Measurements from ENCODE around the gene PPP1CC. TPM values are rescaled to one million over a fixed set of nuclear protein-coding genes. Genes with fewer than 3 reads are reported as not detected.
"Not testable (repeated sequence)": the region's sequence is repeated elsewhere in the genome, so short reads cannot be mapped to it uniquely, and the experiment has no call there.

The PPP1CC gene
- polyA plus RNA-seq, 1 donor: 130 TPM

DNA sequence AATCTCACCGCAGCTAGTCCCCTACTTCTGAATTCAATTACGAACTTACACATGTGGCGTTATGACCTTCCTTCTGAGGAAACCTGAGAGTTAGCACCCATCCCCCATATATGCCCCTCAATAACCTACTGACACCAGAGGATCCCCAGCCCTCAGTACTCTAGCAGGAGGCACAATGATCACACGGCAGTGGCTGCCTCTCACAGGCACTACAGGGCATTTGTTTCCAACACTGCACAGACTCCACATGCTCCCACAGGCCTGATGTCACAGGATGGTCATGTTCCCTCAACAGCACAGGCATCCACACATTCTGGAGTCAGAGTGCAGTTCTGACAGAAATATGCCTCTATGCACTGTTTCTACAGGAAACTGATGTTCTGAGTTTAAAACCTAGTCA lies 17.4 kb downstream of the PPP1CC start:
- DNase-seq (ENCODE audit: low read depth): no peak

DNA sequence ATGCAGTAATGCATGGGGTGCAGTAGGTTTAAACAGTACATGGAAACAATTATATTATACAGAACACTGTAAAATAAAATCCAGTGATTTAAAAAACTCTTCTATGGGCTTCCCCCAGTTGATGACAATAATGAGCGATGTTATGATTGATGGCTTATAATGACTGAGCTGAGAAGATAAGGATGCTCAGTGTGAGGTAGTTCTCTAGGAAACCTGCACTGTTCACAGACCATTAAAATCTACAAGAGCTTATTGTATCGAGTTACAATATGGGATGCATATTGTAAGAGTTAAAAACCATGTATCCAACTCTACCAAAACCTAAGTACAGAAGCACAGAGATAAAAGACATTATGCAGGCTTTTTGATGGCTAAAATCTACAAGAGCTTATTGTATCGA lies 19.8 kb downstream of the PPP1CC start:
- not testable (repeated sequence) for DNase-seq (ENCODE audit: low read depth)

DNA sequence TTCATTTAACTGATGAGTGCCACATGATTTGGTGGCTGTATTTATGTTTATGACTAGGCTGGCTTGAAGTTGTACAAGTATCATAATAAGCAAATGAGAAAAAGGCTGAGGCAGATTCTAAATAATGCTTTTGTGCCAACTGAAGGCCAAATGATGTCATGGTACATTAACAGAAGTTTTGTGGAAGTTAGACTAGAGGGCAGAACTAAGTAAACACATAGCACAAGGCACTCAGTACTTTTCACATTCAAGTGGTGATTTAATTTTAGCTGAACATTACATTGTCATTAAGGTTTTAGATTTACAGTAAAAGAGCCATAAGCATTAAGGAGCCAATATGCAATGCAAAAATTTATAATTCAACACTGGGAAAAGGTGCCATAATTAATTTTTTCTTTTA lies 21.1 kb downstream of the PPP1CC start:
- DNase-seq (ENCODE audit: low read depth): no peak

DNA sequence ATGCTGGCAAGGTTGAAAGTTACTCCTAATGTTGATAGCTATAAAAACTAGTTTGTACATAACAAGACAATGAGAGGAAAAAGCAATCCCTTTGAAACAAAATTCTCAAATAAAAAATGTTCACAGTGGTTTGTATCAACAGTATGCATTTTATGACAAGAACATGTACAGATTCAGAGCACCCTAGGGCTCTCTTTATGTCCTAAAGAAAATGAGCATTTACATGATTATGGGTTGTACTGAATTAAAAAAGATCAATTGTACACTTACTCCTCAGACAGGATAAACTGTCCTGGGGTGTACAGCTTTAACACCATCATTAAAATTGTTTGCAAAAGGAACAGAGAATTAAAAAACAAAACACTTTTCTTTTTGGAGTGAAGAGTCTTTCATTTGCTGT lies 22.2 kb downstream of the PPP1CC start:
- no peak for DNase-seq (ENCODE audit: low read depth)

DNA sequence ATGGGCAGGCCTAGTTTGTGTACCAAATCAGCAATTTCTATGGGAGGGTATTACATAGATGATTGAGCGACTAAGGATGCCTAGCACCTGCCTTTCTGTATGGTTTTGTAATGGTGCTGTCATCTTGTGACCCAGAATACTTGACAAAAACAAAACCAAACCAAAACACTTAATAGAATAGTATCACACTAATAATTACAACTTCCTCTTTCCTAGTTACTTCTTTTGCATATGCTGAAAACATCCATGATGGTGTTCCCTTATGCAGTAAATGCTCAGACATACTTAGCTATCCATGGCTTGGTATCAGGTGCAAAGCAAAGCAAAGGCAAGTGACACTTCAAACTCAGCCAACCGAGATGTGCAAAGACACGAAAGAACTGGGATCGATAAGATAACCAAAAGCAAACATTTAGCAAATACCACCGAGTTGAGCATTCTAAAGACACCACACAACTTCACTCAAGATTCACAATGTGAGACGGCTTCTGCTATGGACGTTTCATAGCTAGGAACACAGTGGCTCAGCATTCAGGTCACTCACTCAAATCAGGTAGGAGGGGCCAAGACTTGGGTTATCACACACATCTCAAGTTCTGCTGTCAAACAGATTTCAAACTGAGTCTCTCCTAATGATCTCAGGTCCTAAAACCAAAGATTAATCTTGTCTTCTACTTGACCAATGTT lies 24.3 kb downstream of the PPP1CC start:
- DNase-seq (ENCODE audit: low read depth): no peak

DNA sequence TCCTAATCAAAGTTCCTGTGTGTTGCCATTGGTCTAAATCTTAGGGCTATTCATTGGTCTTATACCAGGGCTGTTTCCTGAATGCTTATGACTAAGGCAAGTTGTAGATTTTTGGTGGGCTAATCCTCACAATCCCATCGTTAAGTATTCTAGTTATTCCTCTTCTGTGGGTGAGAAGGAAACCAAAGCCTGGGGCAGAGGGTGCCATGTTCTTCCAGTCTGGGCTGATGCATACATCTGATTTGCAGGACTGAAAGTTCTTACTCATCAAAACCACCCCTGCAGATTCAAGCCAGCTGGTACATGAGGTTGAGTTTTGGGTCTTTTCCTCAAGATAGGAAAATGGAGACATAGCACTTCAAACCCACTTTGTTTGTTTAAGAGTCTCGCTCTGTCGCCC lies 25.7 kb downstream of the PPP1CC start:
- no peak for DNase-seq (ENCODE audit: low read depth)

DNA sequence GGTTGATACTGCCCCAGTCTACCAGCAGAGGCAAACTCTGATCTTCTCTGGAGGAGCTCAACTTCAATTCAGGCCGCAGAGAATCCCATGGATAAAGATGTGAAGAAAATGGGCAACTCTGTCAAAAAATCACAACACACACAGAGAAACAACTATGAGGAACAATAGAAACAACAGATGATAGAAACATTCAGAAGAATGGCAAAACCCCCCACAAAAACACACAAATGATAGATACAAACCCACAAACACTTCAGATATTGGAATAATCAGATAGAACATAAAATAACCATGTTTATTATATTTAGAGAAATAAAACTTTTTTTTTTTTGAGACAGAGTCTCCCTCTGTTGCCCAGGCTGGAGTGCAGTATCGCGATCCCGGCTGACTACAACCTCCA lies 33.8 kb downstream of the PPP1CC start:
- no peak for DNase-seq (ENCODE audit: low read depth)

DNA sequence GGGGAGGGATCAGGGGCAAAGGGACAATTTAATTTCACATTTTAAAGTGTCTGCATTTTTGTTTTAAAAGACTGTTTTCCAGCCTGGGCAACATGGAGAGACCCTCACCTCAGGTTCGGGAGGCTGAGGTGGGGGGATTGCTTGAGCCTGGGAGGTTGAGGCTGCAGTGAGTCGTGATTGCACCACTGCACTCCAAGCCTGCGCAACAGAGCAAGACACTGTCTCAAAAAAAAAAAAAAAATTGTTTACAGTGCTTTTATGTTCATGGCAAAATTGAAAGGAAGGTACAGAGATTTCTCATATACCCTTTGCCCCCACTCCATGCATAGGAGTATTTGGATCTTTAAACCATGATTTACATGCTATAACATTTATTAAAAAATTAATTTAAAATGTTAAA lies 37.4 kb downstream of the PPP1CC start:
- no peak for DNase-seq (ENCODE audit: low read depth)

DNA sequence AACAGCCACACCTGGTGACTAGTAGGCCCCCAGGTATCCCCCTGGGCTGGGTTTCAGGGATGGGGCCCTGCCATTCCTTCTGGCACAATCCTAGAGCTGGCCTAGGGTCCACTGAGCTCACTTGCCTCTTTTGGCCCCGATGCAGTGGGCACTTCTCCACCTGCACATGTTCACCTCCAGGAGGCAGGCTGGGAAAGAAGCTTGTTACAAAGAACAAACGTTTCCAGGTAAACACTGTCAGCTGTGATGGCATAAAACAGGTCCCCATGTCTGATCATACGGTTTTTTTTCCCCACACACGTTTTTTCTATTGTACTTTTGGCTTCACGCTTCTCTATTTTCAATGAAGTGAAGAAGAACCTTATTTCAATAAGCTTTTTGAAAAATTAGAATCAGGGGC lies 37.9 kb downstream of the PPP1CC start:
- DNase-seq (ENCODE audit: low read depth): no peak

DNA sequence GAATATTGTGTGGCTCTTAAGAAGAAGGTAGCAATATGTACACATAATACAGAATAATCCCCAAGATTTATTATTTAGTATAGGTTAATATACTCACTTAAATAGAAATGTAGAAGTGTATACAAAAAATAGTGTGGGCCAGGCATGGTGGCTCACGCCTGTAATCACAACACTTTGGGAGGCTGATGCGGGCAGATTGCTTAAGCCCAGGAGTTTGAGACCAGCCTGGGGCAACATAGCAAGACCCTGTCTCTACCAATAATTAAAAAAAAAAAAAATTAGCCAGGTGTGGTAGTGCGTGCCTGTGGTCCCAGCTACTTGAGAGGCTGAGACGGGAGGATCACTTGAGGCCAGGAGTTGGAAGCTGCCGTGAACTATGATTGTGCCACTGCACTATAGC lies 38.5 kb downstream of the PPP1CC start:
- no peak for DNase-seq (ENCODE audit: low read depth)

DNA sequence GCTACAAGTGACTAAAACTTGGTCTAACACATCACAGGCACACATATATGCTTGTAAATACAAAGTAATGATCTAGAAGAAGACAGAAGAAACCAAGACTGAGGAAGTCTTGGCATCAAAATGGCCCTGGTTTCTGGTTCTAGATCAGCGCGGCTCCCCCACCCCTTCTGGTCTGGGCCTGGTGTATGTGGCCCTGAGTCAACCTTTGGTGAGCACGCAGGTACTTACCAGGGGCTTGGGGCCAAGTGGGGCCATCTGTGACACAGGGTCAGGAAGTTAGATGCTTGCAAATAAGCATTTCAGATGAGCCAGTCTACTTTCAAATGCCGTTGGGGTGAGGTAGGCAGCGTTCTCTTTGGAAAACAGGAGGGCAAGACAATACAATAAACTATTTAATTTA lies 40.6 kb downstream of the PPP1CC start:
- no peak for DNase-seq (ENCODE audit: low read depth)

DNA sequence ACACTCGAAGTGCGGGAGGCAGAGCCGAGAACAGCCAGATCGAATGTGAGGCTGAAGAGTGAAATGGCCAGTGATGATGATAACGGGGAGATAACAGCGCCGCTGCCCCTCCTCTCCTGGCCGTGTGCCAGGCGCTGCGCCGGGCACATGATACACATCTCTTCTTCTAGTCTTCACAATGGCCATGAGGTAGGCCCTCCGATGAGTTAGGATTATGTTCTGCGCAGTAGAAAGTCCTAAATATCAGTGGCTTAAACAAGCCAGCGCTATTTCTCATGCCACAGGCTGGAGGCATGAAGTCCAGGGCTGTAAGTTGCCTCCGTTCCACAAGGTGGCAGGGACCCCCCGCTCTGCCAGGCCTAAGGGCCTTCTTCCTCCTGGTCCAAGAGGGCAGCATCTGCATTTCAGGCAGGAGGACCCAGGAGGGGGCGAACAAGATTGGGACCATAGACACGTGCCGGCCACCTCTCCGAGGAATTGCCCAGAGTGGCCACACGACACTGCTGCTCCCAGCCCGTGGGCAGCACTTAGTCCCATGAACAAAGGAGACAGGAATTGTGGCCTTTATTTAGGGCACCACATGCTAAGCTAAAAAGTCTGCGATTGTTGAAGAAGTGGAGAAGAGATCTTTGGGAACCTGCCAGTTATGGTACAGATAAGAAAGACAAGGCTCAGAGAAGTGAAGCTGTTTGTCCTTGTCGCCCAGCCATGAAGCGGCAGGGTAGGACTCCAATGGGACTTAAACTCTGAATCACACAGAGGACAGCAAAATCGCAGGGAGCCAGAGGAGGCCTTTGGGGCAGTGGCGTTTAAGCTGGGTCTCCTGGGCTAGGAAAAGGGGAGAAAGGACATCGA lies 42.9 kb downstream of the PPP1CC start:
- no peak for DNase-seq (ENCODE audit: low read depth)

DNA sequence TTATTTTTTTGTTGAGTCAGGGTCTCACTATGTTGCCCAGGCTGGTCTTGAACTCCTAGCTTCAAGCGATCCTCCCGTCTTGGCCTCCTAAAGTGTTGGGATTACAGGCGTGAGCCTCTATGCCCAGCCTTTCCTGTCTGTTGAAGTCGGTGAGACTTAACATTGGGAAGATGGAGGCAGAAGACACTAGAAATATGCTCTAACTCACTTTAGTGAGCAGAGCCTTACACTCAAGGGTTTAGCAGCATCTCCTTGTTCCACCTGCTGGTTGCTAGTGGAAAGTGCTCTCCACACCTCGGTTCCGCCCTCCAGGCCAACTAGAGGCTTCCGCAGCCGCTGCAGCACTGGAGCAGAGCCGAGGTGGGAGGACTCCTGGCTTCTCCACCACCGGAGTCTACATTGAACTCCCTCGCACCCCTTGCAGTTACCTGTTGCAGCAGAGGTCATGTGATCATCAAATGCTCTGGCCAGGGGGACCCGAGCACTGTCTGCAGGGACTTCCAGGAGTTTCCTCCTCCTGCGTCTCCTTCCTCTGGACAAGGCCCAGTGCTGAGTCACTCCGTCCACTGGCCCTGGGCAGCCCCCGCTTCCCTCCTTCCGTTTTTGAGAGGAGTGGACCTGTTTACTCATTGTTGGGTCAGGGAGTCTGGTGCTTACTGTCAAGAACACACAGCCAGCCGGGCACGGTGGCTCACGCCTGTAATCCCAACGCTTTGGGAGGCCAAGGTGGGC lies 44.4 kb downstream of the PPP1CC start:
- peak; percentile 64 for DNase-seq (ENCODE audit: low read depth)

DNA sequence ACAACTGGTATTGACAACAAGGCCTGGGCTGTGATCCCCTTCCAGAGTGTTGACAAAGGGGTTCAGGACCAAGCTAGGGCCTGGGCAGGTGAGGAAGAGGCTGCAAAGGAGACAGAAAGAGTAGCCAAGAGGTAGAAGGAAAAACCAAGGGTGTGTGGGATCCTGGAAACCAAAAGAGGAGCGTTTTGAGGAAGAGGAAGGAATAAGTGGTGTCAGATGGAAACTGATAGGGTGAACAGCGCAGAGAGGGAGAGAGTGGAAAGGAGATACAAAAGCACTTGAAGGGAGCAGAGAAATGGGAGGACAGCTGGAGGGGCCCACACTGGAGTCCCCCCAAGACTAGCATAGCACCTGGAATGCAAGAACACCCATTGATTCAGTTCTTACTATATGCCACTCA lies 45.5 kb downstream of the PPP1CC start:
- DNase-seq (ENCODE audit: low read depth): no peak

DNA sequence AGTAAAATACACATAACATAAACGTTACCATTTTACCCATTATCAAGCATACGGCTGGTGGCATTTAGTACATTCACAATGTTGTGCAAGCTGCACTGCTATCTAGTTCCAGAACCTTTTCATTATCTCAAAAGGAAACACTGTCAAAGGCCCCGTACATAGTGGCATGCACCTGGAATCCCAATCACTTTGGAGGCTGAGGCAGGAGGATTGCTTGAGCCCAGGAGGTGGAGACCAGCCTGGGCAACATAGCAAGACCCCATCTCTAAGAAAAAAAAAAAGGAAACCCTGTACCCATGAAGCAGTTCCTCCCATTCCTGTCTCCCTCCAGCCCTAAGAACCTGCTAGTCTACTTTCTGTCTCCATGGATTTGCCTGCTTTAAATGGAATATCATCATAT lies 46.4 kb downstream of the PPP1CC start:
- DNase-seq (ENCODE audit: low read depth): no peak

DNA sequence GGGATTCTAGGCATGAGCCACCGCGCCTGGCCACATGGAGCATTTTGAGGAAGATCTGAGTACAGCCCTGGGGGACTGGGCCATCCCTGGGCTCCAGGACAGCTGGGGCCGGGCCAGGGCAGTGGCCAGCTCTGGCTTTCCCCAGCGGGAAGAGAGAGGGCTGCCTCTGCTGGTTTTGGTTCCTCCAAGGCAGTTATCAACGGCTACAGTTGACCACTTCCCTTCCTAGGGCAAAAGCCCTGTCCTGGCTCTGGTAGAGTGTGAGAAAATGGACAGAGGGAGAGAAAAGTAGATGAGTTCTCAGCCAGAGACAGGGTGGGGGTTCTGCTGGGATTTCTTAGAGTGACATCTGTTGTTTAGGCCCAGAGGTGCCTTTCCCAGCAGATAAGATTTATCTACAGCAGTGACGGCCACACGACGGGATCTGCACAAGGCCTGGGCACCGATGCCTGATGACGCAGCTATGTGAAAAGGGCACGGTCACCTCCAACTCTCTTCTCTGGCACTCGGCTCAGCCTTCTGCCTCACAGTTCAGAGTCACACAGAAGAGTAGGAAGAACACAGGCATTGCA lies 48.3 kb downstream of the PPP1CC start:
- DNase-seq (ENCODE audit: low read depth): no peak

DNA sequence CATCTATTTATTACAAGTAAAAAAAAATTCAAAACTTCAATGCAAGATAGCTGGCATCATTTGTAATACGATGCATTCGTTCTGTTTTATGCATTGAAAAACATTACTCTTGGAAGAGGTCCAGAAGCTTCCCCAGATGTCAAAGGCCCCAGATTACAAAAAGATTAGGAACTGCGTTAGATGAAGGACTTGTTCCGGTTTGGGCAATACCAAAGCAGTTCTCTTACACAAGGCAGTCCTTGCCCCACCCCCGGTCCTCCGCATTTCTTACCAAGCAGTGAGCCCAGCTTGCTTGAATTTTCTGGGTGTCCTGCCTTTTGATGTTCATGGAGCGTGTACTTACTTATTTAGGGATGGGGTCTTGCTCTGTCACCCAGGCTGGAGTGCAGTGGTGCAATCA lies 49.0 kb downstream of the PPP1CC start:
- no peak for DNase-seq (ENCODE audit: low read depth)

DNA sequence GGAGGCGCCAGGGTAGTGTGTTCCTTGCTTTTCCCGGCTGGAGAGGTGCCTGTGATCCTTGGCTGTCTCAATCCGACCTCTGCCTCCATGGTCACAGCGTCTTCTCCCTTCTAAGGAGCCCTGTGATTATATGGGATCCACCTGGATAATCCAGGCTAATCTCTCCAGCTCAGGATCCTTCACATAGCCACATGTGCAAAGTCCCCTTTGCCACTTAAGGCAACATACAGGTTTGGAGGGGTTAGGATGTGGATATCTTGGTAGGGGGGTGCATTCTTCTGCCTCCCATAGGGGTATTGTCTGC lies 52.6 kb downstream of the PPP1CC start:
- no peak for DNase-seq (ENCODE audit: low read depth)

DNA sequence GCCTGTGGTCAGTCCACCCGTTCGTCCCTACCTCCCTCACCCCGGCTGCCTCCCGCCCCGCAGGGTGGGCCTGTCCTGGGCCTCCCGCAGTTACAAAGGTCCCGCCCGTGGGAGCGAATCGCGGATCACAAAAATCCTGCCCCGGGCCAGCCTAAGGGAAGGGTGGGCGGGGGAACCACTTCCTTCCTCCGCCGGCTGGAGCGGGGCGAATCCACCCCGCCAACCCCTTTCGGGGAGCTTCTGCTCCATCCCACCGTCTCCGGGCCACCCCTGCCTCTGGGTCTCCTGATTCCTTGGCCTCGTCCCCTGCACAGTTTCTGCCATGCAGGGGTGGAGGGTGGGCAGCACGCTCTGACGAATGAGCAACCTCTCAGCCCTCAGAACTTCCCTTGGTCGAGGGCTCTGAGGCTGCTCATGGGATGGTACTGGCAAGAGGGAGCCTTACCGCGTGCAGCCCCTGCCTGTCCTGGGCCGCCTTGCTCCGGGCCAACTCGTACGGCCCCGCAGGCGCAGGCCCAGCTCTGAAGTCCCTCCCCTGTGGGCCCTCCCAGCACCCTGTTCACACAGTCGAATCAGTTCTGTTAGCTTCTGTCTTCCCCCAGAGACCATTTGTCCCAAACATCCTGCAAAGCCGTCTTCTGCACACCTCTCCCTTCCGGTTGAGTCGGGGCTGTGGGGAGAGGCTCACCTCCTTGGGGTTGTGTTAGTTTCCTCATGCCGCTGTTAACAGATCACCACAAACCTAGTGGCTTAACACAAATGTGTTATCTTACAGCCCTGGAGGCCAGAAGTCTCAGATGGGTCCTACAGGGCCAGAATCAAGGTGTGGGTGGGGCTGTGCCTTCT lies 53.2 kb downstream of the PPP1CC start:
- no peak for DNase-seq (ENCODE audit: low read depth)

DNA sequence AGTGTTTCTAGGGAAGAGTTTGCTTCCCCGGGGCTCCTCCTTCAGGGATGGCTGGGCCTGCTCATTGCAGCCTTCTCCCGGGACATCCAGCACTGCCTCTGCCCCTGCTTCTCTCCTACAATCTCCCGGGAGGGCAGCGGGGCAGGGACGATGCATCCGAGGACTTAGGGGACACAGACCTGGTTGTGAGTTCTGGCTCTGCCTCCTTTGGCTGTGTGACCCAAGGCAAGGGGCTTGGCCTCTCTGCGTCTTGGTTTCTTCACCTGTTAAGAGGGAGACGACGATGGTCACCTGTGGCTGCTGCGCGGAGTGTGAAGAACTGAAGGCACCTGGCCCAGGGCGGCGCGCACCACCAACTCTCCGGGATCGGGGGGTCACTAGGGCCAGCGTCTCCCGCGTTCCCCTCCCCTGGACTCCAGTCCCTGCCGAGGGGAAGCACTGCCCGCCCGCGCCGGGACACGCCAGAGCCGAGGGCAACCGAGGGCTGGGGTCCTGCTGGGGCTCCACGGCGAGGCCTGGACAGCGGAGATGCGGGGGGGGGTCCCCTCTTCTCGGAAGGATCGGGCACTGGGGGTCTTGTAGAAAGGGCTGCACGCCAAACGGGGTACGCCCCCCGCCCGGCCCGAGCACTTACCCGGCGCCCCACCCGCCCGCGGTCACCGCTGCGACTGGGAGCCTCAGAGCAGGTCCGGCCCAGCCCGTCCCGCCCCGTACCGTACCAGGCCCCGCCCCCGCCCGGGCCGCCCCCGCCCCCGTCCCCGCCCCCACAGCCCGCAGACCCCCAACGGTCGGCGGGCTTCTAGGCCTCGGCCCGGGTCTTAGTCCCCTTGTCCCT lies 54.0 kb downstream of the PPP1CC start, which contains the start of gene HVCN1:
HVCN1 (minus strand) TSS at position 670 of the 835 bp plus-strand sequence. CDS start 5,870 bp downstream, outside the sequence.
- no peak for DNase-seq (ENCODE audit: low read depth)

All from forelimb muscle (tissue), 1 donor.